Epidermal melanocyte (primary cell): ENCODE results near the gene MCM7.
"Not testable (repeated sequence)": the region's sequence is repeated elsewhere in the genome, so short reads cannot be mapped to it uniquely, and the experiment has no call there.

Experiments
- DNase-seq: peaks from one replicate; pipeline ENCODE4 v3.0.0; 2011; ENCODE audit warnings: low spot score; ENCODE audit not compliant: insufficient read length

The MCM7 gene

DNA sequence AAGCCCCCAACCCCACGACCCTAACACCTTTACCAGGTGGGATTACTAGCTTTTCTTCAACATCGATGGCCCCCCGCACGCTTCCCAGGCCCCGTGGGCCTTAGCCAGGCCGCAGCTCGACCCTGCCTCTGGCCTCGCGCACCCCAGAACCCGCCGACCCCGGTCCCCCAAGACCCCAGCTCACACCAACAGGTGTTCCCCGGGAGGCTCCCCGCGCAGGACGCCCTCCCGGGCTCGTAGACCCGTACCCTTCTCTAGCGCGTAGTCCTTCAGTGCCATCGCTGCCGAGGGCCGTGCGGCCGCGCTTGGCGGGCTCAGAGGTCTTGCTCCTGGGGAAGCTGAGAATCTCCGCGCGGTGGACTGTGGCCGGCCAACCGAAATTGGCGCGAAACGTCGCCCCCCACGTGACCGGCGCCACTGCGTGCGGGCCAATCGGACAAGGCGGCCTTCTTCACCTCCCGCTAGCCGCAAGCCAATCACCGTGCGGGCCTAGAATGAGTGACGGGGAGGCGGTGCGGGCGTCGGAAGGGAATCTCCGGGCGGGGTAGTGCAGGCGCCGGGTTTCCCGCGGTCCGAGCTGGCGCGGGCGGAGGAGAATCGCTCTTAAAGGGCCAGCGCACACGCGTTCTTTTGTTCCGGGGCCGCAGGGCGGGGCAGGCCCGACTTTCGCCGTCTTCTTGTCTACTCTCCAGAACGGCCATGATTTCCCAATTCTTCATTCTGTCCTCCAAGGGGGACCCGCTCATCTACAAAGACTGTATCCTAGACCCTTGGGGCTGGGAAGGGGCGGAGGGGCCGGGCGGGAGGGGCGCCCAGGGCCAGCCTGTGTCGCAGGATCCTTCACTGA lies at the start of gene MCM7, which contains the start of gene AP4M1:
Gene MCM7 (minus strand): TSS at position 382 of the 847 bp plus-strand sequence. CDS start 103 bp downstream, at position 279.
Gene AP4M1 (plus strand): TSS at position 628 of the 847 bp plus-strand sequence. CDS start 72 bp downstream, at position 700.
- DNase-seq = peak; percentile 96

DNA sequence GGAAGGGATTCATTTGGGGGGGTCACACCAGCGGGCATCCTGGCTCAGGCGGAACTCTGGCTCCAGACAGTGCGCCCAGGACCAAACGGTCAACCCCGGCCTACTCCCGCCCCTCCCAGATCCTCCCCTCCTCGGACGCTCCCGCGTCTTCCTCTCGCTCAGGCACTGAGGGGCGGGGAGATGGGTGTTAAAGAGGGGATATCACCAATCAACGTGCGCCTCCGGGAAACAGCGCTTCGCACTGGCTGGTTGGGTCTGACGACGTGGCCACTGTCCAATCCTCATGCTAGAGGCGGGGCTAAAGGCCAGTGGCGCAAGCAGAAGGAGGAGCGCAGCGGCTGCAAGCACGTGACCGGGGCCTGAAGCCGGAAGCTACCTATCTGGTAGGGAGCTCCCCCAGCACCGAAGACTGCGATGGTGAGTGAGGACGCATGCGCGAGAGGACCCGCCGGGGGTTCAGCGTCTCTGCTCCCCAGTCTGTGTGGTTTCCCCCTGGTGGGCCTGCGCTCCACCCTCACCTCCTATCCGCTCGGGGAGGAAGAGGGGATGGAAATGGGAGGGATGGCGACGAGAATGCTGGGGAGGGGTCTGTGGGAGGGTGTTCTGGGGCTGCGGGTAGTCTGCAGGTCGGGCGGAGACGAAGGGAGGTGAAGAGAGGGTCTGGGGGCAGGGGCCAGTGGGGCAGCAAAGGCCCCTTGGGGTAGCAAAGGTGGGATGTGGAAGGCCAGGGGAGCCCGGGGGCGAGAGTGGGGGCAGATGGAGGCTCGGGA lies 47.5 kb upstream of the MCM7 start, which contains the start of gene LAMTOR4:
Gene LAMTOR4 (plus strand): TSS at position 360 of the 770 bp plus-strand sequence. CDS start 55 bp downstream, at position 415.
- DNase-seq = peak; percentile 97

DNA sequence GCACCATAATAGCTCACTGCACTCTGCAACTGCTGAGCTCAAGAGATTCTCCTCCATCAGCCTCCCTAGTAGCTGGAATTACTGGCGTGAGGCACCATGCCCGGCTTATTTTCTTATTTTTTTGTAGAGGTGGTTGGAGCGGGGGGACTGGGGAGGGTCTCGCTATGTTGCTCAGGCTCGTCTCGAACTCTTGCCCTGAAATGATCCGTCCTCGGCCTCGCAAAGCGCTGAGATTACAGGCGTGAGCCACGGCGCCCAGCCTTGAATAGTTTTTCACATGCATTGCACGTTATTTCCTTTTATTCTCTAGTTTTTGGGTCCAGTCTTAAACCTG lies 47.0 kb upstream of the MCM7 start:
- no peak for DNase-seq

DNA sequence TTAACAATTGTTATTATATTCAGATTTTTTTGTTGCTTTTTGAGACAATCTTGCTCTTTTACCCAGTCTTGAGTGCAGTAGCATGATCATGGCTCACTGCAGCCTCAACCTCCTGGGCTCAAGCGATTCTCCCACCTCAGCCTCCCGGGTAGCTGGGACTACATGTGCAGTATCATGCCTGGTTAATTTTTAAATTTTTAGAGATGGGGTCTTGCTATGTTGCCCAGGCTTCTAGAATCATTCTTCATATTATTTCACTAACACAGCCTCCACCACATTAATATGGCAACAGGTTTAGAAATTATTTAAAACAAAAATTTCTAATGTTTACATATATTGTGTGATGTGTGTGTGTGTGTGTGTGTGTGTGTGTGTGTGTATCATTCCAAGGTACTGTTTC lies 46.1 kb upstream of the MCM7 start:
- no peak for DNase-seq

DNA sequence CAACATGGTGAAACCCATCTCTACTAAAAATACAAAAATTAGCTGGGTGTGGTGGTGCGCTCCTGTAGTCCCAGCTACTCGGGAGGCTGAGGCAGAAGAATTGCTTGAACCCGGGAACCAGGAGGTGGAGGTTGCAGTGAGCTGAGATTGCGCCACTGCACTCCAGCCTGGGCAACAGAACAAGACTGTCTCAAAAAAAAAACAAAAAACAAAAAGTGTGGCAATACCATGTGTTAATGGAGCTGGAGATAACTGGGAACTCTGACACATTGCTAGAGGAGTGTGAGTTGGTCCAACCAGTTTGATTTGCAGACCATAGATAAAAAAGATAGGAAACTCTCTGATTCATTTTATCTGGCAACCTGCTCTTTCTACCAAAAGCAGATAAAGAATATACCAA lies 45.2 kb upstream of the MCM7 start:
- DNase-seq = not testable (repeated sequence)

DNA sequence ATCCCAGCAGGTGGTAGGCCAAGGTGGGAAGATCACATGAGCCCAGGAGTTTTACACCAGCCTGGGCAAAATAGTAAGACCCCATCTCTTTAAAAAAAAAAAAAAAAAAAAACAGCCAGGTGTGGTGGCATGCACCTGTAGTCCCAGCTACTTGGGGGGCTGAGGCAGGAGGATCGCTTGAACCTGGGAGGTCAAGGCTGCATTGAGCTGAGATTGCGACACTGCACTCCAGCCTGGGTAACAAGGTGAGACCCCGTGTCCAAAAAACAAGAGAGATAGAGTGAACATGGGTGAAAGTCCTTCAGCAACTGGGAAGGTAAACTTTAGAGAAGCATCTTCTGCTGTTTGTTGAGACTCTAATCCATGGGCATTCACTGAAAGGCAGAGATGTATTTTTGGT lies 41.3 kb upstream of the MCM7 start:
- no peak for DNase-seq

DNA sequence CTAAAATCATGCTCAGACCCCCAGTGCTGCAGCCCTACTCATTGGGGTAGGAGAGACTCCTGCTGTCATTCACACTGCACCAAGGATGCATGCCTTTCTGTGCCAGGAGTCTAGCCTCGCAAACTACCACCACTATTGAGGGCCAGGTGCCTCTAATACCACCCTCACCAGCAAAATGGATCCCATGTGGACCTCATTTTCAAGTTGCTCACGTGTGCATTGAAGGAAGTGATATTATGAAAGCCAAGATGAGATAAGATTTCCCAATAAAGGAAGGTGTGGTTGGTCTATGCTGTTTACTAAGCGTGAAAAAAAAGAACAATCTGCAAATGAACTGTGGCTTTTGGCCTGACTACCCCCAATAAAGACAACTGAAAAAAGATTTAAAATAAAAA lies 40.4 kb upstream of the MCM7 start:
- DNase-seq = no peak

DNA sequence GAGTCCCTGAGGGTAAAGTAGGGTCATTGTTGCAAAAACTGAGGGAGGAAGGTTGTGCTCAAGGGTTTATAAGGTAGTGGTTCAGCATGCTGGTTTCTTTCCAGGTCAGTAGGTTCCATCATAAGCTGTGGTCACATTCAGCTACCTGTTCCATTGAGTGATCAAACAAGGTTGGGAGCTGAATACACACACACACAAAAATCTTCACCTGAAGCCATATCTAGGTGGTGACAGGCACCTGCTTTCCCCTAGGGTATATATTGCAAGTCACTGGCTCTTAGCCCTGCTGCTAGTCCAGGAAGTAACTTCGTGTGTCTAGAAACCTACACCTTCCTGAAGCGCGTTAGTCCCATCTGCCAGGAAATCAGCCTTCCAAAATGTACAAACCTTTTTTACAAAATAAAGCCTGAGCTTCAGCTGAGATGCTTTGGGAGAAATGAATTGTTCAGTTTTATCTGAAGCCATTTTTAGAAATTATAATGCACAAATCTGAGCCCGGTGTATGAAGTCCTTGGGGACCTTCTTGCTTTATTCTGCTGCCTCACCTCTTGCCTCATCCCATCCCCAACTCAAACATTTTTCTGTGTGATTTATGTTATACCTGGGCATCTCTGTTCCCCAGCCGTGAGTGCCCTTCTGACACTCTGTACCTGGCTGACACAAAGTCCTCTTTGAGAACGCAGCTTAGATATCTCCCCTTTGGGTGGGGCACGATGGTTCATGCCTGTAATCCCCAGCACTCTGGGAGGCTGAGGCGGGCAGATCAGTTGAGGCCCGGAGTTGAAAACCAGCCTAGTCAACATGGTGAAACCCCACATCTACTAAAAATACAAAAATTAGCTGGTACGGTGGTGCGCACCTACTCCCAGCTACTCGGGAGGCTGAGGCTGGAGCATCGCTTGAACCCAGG lies 36.9 kb upstream of the MCM7 start:
- DNase-seq = no peak

DNA sequence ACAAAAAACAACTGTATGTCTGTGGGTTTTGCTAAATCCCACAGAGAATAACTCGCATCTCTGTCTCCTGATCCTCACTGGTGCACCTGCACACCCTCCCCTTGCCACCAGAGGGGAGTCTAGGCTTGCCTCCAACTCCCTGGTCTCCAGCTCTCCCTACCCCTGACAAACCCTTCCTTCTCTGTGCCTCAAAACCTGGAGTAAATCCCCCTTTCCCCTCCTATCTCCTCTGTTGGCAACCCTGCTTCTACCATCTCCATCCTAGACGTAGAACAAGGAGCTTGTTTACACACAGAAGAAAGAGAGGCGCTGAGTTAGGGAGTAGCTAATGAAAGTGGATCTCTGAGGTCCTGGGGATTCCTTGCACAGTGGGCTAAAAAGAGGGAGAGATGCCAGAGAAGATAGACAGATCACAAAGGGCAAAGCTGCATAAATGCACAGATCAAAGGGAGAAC lies 31.5 kb upstream of the MCM7 start:
- peak; percentile 71 for DNase-seq

DNA sequence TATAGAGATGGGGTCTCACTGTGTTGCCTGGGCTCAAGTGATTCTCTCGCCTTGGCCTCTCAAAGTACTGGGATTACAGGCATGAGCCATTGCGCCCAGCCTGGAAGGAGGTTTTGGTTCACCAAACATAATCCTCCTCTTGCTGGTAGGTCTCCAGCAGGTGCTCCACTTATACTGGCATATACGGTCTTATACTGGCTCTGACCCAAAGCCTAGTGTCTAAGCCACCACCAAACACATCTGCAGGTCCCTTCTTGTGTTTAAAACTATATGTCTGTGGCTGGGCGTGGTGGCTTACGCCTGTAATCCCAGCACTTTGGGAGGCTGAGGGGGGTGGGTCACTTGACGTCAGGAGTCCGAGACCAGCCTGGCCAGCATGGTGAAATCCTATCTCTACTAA lies 30.9 kb upstream of the MCM7 start:
- DNase-seq = no peak

DNA sequence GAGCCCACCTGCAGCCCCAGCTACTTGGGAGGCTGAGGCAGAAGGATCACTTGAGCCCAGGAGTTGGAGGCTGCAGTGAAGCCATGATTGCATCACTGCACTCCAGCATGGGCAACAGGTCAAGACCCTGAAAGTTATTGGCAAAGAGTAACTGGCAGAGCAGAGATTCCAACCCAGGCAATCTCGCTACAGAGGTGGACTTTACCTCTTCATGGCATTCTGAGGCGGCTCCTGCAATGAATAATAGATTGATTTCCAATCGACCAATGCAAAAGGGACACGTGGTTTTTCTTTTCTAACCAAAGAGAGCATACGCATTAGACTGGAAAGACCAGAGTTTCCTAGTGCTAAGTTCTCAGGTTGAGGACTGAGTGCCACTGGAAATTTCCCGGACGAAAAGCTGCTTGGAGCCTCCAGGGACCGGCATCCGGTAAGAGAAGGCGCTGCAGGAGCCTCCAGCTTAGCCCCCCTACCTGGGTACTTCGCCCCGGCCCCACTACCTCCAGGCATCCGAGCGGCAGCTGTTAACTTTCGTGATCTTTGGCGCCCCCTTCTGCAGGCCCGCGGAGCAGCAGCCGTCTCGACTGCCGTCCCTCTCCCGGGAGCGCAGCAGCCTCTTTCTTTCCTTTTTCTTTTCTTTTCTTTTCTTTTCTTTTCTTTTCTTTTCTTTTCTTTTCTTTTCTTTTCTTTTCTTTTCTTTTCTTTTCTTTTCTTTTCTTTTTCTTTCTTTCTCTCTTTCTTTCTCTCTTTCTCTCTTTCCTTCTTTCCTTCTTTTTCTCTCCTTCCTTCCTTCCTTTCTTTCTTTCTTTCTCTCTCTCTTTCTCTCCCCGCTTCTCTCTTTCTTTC lies 29.6 kb upstream of the MCM7 start:
- DNase-seq = peak; percentile 65

DNA sequence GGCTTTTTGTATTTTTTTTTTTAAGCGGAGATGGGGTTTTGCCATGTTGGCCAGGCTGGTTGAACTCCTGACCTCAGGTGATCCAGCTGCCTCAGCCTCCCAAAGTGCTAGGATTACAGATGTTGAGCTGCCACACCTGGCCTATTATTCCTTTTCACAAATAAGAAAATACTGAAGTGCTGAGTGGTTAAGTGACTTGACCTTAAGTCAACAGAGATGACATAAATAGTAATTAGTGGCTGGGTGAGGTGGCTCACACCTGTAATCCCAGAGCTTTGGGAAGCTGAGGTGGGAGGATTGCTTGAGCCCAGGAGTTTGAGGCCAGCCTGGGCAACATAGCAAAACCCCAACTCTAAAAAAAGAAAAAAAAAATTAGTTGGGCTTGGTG lies 29.0 kb upstream of the MCM7 start:
- not testable (repeated sequence) for DNase-seq

DNA sequence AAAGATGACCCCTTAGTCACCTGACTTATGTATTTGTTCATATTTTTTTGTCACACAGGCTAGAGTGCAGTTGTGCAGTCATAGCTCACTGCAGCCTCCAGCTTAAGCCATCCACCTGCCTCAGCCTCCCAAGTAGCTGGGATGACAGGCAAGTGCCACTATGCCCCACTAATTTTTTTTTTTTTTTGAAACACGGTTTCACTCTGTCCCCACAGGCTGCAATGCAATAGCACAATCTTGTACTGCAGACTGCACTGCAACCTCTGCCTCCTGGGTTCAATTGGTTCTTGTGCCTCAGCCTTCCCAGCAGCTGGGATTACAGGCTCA lies 27.4 kb upstream of the MCM7 start:
- DNase-seq = no peak

DNA sequence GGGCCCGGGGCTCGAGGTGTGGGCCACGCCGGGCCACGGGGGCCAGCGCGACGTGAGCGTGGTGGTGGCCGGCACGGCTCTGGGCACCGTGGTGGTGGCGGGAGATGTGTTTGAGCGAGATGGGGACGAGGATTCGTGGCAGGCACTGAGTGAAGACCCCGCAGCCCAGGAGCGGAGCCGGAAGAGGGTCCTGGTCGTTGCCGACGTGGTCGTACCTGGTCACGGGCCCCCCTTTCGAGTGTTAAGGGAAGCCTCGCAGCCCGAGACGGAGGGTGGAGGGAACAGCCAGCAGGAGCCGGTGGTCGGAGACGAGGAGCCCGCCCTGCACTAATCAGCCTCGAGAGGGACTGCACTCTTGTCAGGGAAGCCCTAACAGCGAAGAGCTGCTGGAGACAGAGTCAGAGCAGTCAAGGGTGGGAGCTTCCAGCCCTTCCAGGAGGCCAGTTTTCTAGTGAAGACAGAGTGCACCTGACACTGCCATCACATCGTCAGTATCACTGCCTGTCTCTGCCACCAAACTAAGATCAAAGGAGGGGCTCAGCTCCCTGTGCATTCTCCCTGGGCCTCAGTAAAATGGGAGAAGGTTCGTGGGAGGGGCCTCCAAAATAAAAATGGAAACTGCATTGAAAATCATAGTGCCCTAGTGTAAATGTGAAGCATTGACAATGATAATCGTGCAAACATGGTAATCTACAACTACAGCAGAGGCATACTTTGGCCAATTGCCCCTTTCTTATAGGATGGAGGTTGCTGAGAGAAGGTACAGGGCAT lies 26.9 kb upstream of the MCM7 start:
- no peak for DNase-seq

DNA sequence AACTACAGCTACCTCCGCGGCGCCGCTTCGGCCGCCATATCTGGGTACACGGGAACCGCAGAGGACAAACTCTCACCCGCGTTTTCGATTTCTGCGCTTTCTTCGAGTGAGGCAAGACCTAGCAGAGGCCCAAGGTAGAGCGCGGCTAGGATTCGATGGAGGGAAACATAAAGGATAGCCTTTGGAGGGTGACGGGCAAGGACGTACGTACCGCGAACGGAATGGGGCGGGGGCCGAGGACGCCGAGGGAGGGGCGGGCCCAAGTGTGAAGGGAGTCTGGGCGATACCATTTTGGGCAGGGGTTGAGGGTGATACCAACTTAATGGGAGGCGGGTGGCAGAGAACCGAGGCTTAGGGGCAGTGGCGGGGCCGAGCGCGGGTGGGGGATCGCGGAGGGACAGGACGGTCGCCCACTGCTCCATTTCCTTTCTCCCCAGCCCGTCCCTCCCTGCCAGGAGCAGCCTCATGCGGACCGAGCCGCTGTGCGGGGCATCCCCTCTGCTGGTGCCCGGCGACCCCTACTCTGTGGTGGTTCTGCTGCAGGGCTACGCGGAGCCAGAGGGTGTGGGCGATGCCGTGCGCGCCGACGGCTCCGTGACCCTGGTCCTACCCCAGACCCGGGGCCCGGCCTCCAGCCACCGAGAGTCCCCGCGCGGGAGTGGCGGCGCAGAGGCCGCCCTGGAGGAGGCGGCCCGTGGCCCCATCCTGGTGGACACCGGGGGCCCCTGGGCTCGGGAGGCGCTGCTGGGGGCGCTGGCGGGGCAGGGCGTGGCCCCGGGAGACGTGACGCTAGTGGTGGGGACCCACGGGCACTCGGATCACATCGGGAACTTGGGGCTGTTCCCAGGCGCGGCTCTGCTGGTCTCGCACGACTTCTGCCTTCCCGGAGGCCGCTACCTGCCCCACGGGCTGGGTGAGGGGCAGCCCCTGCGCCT lies 26.0 kb upstream of the MCM7 start, which contains the start of gene MBLAC1:
Gene MBLAC1 (plus strand): TSS at position 37 of the 935 bp plus-strand sequence. CDS start 429 bp downstream, at position 466.
- peak; percentile 88 for DNase-seq

DNA sequence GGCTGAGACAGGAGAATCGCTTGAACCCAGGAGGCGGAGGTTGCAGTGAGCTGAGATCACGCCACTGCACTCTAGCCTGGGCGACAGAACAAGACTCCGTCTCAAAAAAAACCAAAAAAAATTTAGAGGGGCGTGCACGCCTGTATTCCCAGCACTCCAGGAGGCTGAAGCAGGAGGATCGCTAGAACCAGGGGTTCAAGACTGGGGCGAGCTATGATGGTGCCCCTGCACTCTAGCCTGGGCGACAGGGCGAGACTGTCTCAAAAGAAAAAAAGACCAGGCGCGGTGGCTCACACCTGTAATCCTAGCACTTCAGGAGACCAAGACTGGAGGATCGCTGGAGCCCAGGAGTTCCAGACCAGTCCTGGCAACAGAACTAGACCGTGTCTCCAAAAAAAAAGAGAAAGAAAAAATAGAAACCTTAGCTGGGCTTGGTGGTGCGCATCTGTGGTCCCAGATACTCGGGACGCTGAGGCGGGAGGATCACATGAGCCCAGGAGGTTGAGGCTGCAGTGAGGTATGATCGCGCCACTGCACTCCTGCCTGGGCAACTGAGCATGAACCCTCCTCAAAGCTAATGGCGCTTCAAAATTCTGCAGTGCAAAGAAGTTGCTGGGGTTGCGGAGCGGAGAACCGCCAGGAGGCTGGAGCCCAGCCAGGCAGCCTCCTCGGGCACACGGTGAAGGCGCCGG lies 25.2 kb upstream of the MCM7 start:
- DNase-seq = no peak

DNA sequence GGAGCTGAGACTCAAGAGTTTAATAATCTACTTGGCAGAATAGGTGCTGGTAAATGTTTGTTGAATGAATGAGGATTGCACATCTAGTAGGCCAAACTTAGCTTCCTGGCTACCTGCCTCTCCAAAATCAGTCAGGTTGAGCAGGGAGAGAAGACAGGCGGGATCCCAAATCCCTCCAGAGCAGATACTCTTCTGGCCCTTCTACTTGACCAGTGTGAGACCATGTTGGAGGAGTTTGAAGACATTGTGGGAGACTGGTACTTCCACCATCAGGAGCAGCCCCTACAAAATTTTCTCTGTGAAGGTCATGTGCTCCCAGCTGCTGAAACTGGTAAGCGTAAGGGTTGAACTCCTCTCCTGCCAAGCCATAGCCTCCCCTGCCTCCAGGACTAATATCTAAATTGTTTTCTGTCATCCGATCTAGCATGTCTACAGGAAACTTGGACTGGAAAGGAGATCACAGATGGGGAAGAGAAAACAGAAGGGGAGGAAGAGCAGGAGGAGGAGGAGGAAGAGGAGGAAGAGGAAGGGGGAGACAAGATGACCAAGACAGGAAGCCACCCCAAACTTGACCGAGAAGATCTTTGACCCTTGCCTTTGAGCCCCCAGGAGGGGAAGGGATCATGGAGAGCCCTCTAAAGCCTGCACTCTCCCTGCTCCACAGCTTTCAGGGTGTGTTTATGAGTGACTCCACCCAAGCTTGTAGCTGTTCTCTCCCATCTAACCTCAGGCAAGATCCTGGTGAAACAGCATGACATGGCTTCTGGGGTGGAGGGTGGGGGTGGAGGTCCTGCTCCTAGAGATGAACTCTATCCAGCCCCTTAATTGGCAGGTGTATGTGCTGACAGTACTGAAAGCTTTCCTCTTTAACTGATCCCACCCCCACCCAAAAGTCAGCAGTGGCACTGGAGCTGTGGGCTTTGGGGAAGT lies 23.4 kb upstream of the MCM7 start:
- DNase-seq = no peak
